ENCODE results near the gene MCAM. TPM values are rescaled to one million over a fixed set of nuclear protein-coding genes. Genes with fewer than 3 reads are reported as not detected.
A peak's percentile ranks its signal among the peaks of the same experiment; 100 is the strongest.

MCAM gene
- total RNA-seq, 1 donor from 2014 or later: 65.5 TPM

DNA sequence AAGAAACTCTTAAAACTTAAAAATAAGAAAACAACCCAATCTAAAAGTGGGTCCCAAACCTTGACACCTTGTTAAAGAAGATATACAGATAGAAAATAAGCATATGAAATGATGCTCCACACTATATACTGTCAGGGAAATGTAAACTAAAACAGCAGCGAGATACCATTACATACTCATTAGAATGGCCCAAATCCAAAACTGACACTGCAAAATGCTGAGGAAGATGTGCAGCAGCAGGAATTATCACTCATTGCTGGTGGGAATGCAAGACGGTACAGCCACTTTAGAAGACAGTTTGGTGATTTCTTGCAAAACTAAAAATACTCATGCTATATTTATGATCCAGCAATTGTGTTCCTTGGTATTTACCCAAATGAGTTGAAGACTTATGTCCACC is 12.4 kb upstream of the MCAM start:
- no peak for DNase-seq

DNA sequence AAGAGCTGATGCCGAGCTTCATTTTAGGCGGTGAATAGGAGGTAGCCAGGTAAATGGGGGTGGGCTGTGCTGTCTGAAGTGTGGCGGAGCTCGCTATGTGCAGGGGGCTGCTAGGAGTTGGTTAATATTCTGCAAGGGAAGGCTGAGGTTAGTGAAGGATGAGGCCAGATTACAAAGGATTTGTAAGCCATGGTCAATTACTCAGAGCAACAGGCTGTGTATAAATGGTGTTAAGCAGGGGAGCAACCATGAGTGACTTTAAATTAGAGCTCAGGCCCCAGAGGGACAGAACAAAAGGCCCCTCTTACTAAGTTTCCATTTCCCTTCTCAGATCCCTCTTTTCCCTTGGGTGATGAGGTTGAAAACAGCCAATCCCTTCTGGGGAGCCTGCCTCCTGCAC is 7.3 kb upstream of the MCAM start:
- no peak for DNase-seq

DNA sequence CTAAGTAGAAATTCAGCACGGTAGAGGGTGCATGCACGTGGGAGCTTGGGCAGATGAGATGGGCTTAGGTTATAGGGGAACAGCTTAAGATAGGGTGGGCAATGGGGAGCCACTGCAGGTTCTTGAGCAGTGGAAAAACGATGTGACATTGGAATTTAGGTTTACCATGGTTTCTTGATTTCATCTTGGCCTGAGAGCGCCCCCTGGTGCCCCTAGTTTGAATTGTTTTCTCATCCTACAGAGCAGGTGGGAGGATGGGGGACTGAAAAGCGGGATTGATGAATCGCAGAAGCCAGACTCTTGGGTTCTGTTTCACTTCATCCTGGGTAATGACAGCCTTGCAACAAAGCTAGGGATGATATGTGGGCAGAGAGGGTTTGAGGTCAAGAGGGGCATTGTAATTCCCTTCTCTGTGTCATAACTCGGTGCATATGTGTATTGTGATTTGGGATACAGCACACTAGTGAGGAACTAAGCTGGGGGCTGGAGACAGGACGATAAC is 6.7 kb upstream of the MCAM start:
- DNase-seq: peak; percentile 52

DNA sequence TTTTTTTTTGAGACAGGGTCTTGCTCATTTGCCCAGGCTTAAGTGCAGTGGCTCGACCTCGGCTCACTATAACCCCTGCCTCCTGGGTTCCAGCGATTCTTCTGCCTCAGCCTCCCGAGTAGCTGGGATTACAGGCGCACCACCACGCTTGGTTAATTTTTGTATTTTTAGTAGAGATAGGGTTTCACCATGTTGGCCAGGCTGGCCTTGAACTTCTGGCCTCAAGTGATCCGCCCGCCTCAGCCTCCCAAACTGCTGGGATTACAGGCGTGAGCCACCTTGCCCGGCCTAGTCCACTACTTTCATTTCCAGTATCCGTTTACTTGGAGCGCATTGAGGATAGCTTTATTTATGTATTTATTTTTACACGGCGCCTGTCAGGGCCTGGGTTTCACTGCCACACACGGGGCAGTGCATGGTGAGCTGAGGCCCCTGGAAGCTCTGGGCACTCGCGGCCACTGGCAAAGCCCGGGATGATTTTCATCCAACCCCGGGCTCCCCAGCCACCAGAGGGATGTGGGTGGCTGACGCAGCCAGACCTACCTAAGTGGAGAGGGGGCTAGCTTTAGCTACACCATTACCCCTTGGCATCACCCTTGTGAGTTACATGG is 6.1 kb upstream of the MCAM start:
- DNase-seq: no peak

DNA sequence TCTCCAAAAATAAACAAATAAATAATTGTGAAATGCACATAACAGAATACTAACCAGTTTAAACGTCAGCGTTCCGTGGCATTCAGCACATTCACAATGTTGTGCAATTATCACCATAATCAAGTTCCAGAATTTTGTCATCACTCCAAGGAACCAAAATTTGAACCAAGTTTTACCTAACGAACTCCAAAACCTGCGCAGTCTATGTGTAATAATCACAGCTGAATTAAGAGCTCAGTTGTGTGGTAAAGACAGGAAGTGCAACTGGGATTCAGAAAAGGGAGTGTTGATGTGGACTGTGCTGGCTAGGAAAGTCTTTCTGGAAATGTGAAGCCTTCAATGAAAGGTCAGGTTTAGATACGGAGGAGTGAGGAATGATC is 5.4 kb upstream of the MCAM start:
- no peak for DNase-seq

DNA sequence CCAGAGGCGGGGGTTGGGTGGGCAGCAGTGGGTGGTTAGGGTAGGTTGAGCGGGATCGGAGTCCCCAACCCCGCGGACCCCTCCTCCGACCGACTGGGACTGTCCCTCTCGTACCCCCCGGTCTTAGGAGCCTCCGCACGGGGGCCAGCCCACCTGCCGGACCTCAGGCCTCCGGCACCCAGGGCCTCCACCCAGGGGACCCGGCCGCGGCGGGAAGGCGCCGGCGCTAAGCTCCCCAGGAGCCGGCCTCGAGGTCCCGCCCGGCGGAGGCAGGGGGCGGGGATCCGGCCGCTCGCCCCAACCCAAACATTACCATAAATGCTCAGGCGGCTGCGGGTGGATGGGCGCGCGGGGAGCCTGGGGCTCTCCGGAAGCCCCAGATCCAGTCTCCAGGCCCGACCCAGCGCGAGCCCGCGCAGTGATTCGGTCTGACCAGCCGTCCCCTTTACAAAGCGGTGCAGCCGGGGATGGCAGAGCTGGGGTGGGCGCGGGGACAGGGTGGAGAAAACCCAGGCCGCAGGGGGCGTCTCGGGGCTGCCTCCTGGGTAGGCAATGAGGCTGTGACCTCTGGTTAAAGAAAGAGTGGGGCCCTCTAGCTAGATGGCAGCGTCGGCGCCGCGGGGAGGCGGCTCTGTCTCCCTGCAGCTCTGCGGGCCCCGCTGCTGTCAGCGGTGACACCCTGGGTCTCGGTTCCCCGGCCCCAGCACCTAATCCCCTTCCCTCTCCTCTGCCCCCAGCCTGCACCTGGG is 4.0 kb upstream of the MCAM start:
- DNase-seq: peak; percentile 49

DNA sequence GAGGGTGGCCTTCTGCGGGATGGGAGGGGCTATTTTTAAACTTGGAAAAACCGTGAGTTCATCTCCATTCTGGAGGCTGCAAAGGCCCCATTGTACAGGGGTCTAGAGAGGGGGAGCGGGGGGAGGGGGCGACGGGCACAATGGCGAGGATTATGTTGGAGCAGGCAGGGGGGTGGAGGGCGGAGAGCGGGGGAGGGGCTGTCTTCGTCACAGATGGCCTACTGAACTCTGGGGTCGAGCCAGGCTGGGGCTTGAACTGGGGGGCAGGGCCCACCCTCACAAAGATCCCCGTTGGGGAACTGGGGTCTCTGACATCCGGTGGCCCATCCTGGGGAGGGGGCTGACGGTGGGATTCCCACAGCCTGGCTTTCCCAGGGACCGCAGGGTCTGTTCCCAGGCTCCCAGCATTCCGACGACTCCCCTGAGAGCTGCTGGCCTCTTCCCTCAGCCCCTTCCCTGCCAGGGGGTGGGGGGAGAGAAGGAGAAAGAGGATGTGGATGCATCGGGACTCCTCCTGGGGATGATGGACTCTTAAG is 3.4 kb upstream of the MCAM start:
- DNase-seq: peak; percentile 55

DNA sequence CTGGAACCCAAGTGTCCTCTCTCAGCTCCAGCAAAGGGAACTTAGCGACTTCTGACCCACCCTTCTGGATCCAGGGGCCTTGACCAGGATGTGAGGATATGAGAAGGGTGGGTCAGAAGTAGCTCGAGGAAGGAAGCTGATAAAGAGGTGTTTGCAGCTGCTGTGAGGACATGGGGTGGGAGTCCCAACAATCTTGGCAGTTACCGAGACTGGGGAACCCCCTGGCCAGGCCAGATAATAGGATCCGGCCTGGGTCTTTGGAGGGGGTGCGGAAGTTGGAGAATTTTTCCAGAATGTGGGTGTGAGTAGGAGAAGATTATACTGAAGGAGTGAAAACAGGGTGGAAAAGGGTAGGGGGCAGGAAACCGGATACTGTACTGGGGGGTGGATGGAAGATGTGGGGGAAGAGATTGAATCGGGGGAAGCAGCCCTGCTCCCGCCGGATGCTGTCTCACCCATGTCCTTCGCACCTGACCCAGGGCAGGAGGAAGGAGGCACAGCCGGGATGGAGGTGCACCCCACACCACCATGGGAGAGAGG is 2.8 kb upstream of the MCAM start:
- peak; percentile 48 for DNase-seq

DNA sequence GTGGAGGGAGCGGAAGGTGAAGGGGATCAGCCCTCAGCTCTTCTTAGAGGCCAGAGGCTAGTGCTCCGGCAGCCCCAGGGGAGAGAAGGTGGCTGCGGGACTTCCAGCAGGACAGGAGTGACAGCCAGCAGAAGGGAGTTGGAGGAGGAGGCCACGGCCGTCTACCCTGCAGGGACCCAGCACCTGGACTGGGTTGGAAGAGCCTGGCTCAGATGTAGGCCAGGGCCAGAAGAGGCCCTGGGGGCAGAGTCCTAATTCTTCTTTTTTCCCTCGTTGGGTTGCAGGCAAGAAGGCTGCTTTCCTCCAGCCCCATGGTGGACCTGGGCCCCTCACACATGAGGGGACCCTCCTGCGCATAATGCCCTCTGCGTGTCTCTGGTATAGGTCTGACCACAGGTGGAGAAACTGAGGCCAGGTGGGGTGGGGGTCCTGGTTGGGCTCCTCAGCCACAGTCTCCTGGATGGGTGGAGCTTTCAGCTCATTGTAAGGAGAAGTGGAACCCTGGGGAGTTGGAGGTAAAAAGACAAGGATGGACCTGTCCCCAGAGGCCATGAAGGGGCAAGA is 2.3 kb upstream of the MCAM start:
- DNase-seq: no peak

DNA sequence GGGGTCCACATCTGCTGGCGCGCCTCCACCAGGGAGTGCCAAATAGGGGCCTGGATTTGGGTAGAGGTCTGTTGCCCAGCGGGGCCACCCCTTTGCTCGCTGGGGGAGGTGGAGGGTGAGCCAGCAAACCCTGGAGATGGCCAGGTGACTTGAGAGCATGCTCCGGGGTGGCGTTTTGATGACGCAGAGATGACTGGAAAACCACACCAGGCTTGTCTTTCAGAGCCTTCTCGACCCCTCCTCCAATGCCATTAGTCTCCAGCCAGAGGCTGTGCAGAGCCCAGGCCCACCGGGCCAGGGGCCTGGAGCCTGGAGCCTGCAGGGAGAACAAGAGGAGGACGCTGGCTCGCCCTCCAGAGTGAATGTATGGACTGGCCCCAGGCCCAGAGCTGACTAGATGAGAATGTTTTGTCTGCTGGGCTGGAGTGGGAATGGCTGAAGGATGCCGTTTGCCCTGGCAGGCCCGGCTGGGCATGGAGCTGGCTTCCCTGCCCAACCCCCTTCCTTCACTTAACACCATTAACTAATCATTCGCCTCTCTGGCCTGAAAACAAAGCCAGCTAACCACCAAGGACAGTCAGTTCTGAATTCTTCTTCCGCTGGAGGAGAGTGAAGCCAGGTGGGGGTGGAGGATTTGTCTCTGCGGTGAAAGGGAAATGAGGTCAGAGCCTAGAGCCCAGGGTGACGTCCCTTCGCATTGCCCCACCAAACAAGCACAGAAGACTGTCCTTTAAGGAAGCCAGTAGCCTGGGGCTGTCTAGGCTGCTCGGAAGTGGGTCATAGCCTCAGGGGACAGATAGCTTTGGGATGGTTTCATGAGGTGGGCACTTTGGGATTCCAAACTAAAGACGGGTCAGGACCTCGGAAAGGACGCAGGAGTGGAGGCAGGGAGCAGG is 1.6 kb upstream of the MCAM start:
- no peak for DNase-seq

DNA sequence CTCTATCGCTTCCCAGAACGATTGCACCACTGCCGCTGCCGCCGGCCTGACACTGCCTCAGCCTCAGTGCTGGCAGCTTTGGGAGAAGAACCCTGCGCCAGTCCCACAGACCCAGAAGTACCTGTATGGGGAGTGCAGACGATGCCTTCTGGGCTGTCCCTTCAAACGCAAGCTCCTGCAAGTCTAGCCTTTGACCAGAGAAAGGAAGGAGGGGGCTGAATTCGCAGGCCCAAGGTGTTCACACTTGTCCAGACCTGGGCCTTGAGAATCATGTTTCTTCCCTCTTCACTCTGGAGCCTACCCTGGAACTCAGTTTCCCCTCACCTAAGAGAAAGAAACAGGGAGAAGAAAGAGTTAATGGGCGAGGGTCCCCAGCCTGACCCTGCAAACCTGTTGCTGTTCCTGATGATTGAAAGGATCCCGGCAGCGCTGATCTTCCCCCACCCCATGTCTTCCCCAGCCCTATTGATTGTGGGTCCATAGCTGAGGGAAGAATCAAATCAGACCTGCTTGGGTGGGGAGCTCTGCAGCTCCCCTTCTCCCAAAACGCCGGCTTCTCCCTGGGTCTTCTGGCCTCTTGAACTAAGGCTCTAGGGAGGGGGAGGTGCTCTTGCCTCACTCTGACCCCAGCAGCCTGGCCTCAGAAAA is 786 bp upstream of the MCAM start:
- DNase-seq: no peak

DNA sequence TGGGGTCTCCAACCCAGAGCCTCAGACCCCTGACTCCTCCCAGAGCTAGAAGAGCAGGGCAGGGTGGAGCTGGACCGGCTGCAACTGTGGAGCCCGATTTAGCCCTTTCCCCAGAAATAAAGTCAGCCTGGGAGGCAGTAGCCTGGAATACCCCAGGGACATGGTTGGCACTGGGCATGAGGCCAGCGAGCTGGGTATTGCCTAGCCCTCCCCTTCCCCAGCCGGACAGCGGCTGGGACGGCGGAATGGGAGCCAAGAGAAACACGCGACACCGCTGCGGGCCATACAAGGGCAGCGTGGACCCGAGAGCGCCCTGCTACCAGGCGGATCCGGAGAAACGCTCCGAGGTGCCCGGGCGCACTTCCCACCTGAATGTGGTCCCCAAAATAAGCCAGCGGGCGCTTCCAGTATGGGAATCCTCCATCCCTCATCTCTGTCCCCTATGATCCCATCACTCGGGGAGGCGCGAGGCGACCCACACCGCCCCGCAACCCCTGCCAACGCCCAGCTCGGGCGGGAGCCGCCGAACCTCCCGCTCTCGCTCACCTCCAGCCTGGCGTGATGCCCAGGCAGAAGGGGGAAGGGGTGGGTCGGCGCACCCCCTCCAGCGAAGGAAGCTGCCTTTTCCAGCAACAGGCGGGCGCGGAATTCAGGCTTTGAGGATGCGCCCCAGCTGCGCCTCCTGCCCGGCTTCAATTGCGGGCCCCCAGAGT is 758 bp downstream of the MCAM start:
- no peak for DNase-seq

DNA sequence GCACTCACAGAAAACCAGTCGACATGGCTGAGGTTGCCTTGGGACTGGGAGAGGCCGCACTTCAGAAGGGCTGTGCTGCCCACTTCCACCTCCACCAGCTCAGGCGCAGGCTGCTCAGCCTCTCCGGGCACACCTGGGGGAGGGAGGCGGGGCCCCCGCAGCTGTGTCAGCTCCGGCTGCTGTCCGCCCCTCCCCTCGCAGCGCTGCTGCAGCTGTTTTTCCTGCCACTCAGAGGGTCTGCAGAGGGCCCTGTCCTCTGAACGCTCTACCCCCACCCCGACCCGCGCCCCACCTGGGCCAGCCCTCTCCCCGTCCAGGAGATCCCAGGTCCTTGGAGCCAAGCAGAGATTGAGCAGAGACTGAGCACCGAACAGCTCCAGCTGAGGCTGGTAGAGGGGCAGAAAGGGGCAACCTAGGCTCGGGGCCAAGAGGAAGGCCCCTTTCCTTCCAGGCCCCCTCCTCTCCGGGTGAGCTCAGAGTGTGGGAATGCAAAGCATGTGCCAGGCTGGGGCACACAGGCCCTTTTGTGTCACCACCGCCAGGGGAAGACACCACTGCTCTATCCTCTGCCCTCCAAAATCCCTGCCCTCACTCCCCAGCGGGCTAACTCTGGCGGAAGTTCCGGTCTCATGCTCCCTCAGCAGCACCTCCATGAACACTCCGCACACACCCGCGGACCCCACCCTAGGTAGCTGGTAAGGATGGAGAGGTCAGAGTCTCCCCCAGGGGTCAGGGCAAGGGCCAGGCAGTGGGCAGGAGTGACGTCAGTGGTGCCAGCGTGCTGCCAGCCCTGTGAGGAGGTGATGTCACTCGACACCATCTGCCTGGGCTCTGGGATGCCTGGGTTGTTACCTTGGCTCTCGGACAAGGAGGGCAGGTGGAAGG is 1.6 kb downstream of the MCAM start:
- DNase-seq: peak; percentile 12

DNA sequence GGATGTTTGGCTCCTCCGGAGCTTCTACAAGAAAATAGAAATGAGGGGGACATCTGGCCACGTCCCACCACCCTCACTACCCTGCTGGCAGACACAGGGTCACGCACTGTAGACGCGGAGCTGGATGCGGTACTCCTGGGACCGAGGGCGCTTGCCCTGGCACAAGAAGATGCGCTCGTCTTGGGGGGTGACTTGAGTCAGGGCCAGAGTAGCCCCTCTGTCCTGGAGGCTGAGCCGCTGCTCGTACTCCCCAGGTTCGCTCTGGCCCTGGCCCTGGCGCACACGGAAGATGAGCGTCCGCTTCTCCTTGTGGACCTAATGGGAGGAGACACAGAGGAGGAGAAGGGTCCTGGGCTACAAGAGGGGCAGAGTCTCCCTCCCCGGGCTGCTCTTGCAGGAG is 2.2 kb downstream of the MCAM start:
- DNase-seq: no peak

DNA sequence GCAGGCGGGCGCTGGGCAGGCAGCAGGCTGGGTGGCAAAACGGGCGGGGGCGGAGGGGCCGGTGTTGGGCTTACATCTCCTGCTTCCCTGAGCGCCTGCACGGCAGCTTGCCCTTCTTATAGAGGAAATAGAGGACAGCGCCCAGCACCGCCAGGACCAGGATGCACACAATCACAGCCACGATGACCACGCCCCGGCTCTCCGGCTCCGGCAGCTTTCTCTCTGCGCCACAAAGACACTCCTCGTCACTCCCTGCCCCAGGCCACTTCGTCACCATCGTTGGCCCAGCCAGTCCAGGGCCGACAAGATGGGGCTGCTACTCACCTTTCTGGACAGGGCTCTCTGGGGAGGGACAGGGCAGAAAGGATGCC is 6.3 kb downstream of the MCAM start:
- DNase-seq: no peak

DNA sequence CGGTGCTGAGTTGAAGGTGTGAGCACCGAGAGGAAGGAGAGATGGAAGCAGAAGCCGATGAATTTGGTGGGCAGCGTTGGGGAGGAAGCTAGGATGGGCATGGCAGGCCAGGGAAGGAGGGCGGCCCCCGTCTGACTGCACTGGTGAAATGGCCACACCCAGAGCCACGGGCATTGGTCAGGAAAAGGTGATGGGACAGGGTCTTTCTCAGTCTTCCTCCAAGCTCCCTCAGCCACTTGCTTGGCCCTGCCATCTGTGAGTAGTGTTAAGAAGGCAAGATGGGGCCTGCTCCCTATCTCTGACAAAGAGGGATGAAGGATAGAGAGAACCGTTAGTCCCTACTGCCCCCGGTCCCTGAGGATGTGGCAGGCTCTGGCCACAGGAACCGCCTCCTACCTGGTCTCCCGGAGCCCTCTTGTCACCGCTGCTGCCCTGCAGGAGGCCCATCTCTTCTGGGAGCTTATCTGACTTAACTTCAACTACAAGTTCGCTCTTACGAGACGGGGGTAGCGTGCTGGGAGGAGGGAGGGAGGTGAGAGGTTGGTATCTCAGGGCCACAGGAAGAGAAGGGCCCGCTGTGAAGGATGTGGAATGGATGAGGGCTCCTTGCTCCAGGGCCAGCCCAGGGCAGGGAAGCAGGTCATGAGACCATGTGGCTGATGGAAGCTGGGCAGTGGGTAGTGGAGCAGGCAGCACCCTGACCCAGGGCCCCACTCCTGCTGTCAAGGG is 6.8 kb downstream of the MCAM start:
- no peak for DNase-seq

DNA sequence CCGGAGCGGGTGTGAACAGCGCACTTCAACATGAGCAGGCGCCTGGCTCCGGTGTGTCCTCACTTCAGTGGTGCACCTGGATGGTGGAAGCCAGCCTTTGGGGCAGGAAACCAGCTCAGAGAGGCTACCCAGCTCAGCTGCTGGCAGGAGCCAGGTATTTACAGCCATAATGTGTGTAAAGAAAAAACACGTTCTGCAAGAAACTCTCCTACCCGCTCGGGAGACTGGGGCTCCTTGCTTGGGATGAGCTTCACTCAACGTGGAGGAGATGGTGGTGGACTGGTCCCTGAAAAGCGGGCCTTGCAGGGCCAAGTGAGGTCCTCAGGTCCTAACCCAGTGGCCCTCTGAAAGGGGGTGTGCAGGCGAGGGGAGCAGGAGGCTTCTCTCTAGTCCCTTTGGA is 7.5 kb downstream of the MCAM start:
- DNase-seq: no peak

DNA sequence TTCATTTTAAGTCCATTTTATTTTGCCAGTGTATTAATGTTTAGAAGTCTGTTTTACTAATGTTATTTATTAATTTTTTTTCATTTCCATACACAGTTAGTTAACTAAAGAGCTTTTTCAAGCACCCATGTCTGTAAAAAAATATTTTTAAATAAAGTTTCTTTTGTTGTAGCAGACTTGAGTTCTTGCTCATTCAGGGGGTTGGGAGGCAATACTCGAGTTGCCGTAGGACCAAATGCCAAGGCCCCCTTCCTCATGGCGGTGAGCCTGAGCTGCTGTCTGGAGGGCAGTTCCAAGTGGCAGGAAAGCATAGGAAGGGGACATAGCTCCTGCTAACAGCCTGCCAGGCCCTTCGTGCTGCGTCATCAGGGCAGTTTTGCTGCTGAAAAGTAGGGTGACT is 9.0 kb downstream of the MCAM start:
- DNase-seq: no peak

DNA sequence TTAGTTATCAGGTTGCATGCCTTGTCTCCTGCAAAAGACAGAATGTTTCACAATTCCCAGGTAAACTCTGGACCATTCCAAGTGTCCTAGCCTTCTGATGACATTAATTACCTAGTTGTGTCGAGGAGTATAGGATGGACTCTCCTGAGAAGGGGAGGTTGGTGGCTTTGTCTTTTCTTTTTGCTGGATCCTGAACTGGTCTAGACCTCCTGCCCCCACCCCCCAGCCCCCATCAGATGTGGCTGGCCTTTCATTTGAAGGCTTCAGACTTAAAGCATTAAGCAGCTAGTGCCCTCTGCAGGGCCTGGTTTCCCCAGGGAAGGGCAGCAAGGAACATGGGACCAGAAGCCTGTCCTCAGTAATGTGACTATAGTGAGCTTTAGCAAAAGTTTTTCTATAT is 9.7 kb downstream of the MCAM start:
- DNase-seq: no peak
